ENCODE measurements around the gene C1QC.
A peak's percentile ranks its signal among the peaks of the same experiment; 100 is the strongest.

C1QC gene

GRCh38 chr1:22645931-22646330, 2.5 kb downstream of the C1QC start:
- Mint-ChIP-seq H3K9me3 (no peaks in the 10 kb centered on the region), H3K27me3 (ENCODE audit: low read depth, poor library complexity) (peaks cover 39% of the 10 kb centered on the region), H3K27ac (no peak overlapping the region), H3K4me3 (no peak overlapping the region), H3K36me3 (ENCODE audit: low read depth) (no peaks in the 10 kb centered on the region), H3K4me1 (no peaks in the 10 kb centered on the region)
- DNase-seq, result no peak
- TF ChIP-seq, protein P1, sequence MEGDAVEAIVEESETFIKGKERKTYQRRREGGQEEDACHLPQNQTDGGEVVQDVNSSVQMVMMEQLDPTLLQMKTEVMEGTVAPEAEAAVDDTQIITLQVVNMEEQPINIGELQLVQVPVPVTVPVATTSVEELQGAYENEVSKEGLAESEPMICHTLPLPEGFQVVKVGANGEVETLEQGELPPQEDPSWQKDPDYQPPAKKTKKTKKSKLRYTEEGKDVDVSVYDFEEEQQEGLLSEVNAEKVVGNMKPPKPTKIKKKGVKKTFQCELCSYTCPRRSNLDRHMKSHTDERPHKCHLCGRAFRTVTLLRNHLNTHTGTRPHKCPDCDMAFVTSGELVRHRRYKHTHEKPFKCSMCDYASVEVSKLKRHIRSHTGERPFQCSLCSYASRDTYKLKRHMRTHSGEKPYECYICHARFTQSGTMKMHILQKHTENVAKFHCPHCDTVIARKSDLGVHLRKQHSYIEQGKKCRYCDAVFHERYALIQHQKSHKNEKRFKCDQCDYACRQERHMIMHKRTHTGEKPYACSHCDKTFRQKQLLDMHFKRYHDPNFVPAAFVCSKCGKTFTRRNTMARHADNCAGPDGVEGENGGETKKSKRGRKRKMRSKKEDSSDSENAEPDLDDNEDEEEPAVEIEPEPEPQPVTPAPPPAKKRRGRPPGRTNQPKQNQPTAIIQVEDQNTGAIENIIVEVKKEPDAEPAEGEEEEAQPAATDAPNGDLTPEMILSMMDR (IDR thresholded peaks at IDR 0.05), result no peak

GRCh38 chr1:22646384-22646783, 3.0 kb downstream of the C1QC start:
- no peak for DNase-seq
- no peaks in the 10 kb centered on the region for H3K4me1 Mint-ChIP-seq
- H3K27me3 Mint-ChIP-seq (ENCODE audit: low read depth, poor library complexity), result peaks cover 37% of the 10 kb centered on the region
- no peaks in the 10 kb centered on the region for H3K9me3 Mint-ChIP-seq
- no peak overlapping the region for H3K27ac Mint-ChIP-seq
- H3K36me3 Mint-ChIP-seq (ENCODE audit: low read depth), result no peaks in the 10 kb centered on the region
- TF ChIP-seq, protein P1 (IDR thresholded peaks at IDR 0.05), result no peak
- H3K4me3 Mint-ChIP-seq, result no peak overlapping the region

GRCh38 chr1:22650089-22650693, 6.8 kb downstream of the C1QC start:
- Mint-ChIP-seq H3K27me3 (ENCODE audit: low read depth, poor library complexity) (peaks cover 39% of the 10 kb centered on the region), H3K27ac (no peak overlapping the region), H3K9me3 (no peaks in the 10 kb centered on the region)

DNA sequence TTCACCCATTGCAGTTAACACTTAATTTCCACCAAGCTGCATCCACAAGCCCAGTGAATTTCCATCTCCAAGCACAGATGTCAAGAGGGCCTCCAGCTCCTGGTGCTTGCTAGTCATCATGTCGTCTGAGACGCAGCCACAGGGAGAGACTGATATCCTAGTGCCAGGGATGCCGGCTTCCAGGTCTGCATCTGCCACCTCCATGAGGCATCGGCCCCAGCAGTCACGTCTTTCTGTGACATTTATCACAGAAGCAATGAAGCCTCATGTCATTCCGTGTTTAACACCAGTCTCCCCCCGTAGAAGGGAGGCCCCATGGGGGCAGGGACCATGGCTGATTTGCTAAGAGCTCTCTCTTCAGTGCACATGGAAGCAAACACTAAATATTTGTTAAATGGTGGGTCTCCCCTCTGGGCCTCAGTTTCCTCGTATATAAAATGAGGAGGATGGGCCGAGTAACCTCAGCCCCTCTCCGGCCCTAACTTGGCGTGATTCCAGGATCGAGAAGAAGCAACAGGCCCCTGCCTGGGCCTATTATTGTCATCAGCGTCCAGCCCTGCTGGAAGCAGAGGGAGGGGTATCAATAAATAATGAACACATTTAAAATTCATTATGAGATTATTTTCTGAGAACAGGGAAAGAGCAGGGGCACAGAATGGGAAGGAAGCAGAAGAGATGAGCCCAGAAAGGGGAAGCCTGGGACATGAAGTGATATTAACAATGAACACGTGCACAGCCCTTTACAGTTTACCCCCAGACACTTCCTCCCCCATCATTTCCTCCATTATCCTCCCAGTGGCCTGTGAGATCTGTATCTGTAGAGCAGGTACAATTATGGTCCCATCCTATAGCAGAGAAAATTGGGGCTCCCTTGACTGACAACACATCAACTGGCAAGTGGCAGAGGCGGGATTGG, 8.8 kb downstream of the C1QC start:
- Mint-ChIP-seq H3K27me3 (ENCODE audit: low read depth, poor library complexity) (peaks cover 45% of the 10 kb centered on the region), H3K4me1 (peaks cover 12% of the 10 kb centered on the region), H3K27ac (peak overlapping the region; percentile 52), H3K9me3 (no peaks in the 10 kb centered on the region), H3K36me3 (ENCODE audit: low read depth) (no peaks in the 10 kb centered on the region), H3K4me3 (no peak overlapping the region)
- TF ChIP-seq, protein P1 (IDR thresholded peaks at IDR 0.05), result no peak
- DNase-seq, result no peak

More at GRCh38 chr1:22650089-22650693, 6.8 kb downstream of the C1QC start:
- TF ChIP-seq, protein P1 (IDR thresholded peaks at IDR 0.05), result no peak
- no peak for DNase-seq
- peaks cover 12% of the 10 kb centered on the region for H3K4me1 Mint-ChIP-seq
- no peak overlapping the region for H3K4me3 Mint-ChIP-seq
- H3K36me3 Mint-ChIP-seq (ENCODE audit: low read depth), result no peaks in the 10 kb centered on the region

- H3K4me3 Mint-ChIP-seq, result no peak within 1 kb of the TSS
- peaks cover 12% of the 10 kb centered on the region for H3K4me1 Mint-ChIP-seq
- TF ChIP-seq, protein P1 (IDR thresholded peaks at IDR 0.05), result no peak
- H3K36me3 Mint-ChIP-seq (ENCODE audit: low read depth), result no peaks in the 10 kb centered on the region
- DNase-seq, result no peak
- peak within 1 kb of the TSS; percentile 52 for H3K27ac Mint-ChIP-seq
- H3K9me3 Mint-ChIP-seq, result no peaks in the 10 kb centered on the region
- peaks cover 44% of the 10 kb centered on the region for H3K27me3 Mint-ChIP-seq (ENCODE audit: low read depth, poor library complexity)
Observed at GRCh38 chr1:22652881-22653316, 9.5 kb downstream of the C1QC start, which contains the start of gene C1QB. TSS of gene C1QB (plus strand) at chr1:22653236. CDS start at chr1:22659463, 6,227 bp downstream.
